AML-193 (cell line): ENCODE data around the gene TNFRSF4.
"Not testable (repeated sequence)": the region's sequence is repeated elsewhere in the genome, so short reads cannot be mapped to it uniquely, and the experiment has no call there.

Experiments used
- DNase-seq, 2 experiments: peaks; one replicate each; lab custom pipeline; 2025; lab: John Stamatoyannopoulos, UW

Gene TNFRSF4

GRCh38 chr1:1202831-1203560 is 11.0 kb downstream of the TNFRSF4 start:
- DNase-seq: no peak

GRCh38 chr1:1200876-1201810 is 12.8 kb downstream of the TNFRSF4 start:
- no peak for DNase-seq

GRCh38 chr1:1199961-1200875 is 13.7 kb downstream of the TNFRSF4 start:
- DNase-seq: no peak

- no peak for DNase-seq
Measured at GRCh38 chr1:1199141-1199960, 14.6 kb downstream of the TNFRSF4 start.

- no peak for DNase-seq
Measured at GRCh38 chr1:1198423-1199140, 15.4 kb downstream of the TNFRSF4 start.

- DNase-seq: no peak
Measured at GRCh38 chr1:1197551-1198422, 16.2 kb downstream of the TNFRSF4 start.

- no peak for DNase-seq
Measured at GRCh38 chr1:1197188-1197500, 16.8 kb downstream of the TNFRSF4 start.

- no peak for DNase-seq
Measured at GRCh38 chr1:1196431-1197187, 17.3 kb downstream of the TNFRSF4 start.

- DNase-seq: not testable (repeated sequence)
Measured at GRCh38 chr1:1195726-1196125, 18.2 kb downstream of the TNFRSF4 start.

- DNase-seq: no peak
Measured at GRCh38 chr1:1194723-1195122, 19.2 kb downstream of the TNFRSF4 start.

- DNase-seq: no peak
Measured at GRCh38 chr1:1191734-1192133, 22.2 kb downstream of the TNFRSF4 start.

- peak; percentile 55 to 64 for DNase-seq
Measured at GRCh38 chr1:1189111-1189510, 24.8 kb downstream of the TNFRSF4 start.

- DNase-seq: no peak
Measured at GRCh38 chr1:1187938-1188337, 26.0 kb downstream of the TNFRSF4 start.

- DNase-seq: no peak
Measured at GRCh38 chr1:1185101-1185765, 28.7 kb downstream of the TNFRSF4 start.

GRCh38 chr1:1183833-1184775 is 29.8 kb downstream of the TNFRSF4 start:
- DNase-seq: no peak

GRCh38 chr1:1183221-1183747 is 30.7 kb downstream of the TNFRSF4 start:
- DNase-seq: no peak
